ENCODE results near the gene ZBTB20.
"Not testable (repeated sequence)": the region's sequence is repeated elsewhere in the genome, so short reads cannot be mapped to it uniquely, and the experiment has no call there.

The ZBTB20 gene

DNA sequence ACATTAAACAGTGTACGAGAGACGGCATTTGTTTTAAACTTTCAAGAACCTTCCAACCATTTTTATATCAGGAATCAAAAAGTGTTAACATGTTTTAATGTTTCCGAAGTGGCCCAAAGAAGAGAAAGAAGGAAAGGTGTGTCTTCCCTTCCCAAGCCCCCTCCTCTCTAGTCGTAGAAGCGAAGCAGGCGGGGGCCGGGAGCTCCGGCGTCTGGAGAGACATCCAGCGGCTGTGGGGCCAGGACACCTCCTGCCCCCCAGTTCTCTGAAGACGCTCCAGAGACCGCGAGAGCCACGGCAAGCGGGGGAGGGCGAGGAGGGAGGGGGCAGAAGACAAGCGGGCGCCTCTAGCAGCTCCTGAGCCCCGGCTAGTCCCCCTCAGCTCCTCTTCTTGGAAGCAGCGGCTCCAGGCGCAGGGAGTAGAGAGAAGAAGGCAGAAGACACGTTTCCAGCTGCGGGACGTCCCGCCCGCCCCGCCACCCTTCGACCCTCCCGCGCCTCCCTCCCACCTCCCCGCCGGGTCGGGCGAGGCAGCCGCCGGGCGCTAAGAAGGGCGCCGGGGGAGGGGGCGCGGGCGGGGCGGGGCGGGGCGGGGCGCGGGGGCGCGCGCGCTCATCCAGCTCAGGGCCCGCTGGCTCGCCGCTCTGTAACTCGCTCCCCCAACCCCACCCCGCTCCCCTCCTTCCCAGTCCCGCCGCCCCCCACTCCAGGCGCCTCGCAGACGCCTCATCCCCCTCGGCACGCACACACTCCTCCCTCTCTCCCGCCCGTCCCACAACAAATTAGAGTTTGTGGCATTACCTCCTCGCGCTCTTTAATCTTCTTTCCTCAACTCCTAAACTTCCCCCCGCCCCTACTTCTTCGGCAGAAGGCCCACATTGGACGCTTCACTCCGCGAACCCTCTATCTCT is at the start of gene ZBTB20:
TSS of gene ZBTB20 (minus strand) at position 871 of the 911 bp plus-strand sequence.
- peak; percentile 79 for DNase-seq

DNA sequence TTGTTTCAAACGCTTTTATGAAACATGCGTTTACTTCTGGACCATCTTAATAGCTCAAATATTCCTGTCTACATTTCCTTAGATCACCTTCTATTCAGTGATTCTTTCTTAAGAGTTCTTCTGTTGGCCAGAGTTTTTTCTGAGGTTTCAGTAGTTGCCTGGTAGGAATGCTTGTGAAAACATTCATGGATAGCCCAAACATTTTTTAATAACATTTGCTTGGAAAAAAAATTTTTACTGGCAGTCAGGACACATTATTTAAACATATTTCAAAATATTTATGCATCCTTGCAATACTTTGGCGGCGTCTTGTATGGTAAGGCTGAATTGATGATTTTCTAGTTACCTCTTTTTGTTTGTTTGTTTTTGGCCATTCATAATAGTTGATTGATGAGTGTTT is 47.4 kb upstream of the ZBTB20 start:
- DNase-seq: no peak

DNA sequence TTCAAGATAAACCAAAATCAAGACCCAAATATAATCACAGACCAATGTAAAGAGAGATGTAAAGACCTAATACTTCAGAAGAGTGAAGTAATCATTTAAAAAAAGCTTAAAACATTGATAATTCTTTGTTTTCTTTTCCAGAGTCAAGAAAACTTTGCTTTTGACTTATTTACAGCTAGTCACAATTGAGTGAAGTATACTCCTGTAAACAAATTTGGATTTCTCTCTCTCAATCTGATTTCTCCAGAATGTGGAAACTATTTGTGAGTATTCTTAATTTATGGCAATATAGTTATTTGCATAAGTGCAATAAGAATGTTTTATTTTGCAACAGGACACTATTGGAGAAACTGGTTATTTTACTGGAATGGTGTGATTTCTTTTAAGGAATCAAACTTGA is 43.7 kb upstream of the ZBTB20 start:
- DNase-seq: no peak

DNA sequence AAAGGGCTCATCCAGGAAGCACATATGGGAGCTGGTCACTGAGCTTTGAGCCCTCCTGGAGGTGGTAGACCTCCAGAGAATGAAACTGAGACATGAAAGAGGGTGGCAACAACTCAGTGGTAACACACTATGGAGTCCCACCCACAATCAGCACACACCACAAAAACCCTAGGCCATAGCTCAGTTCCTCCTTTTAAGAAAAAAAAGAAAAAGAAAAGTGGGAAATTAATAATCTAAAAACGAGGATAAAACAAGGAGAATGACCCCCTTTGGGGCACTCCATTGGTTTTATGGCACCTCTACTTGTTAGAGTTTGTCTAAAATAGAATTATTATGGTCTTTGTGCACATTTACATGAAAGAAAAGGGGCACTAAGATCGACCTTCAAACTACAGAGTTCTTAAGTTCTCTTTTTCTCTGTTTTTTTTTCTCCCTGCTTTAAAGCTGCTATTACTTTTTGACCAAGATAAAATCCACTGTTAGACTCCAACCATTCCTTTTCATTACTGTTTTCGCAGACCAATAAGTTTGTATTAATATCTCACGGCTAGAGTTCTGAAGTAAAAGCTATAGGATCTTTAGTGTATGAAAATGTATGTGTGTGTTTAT is 40.2 kb upstream of the ZBTB20 start:
- no peak for DNase-seq

DNA sequence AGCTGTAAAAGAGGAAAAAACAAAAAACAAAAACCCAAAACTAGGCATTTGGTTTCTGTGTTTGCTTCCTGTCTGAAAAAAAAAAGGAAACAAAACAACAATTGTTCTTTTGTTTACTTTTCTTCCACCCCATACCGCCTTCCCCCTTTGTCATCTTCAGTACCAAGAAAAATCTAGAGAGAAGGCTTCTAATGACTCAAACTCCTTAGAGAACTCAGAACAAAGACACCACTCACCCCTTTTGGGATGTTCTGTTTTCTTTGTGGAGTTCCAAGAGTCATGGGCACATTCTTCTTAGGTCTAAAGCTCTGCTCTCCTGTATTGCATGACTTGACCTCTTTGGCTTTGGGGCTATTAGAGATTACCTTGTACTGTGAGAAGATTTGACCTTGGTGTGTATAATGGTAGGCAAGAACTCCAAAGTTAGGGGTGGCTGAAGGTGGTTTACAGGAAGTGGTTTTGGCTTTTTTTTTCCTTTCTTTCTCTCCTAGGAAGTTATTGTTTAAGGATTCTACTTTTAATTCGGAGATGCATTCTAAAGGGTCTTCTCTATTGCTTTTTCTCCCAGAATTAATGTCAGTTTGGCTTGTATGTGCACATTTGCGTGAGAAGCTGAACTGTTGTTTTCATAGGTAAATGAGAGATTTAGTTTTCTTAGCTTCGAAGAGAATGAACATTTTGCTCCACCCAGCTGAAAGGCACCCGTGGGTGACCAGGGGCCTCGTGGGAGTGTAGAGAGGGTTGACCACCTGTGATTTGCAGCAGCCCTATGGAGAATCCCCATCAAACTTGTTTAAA is 39.5 kb upstream of the ZBTB20 start:
- DNase-seq: no peak

DNA sequence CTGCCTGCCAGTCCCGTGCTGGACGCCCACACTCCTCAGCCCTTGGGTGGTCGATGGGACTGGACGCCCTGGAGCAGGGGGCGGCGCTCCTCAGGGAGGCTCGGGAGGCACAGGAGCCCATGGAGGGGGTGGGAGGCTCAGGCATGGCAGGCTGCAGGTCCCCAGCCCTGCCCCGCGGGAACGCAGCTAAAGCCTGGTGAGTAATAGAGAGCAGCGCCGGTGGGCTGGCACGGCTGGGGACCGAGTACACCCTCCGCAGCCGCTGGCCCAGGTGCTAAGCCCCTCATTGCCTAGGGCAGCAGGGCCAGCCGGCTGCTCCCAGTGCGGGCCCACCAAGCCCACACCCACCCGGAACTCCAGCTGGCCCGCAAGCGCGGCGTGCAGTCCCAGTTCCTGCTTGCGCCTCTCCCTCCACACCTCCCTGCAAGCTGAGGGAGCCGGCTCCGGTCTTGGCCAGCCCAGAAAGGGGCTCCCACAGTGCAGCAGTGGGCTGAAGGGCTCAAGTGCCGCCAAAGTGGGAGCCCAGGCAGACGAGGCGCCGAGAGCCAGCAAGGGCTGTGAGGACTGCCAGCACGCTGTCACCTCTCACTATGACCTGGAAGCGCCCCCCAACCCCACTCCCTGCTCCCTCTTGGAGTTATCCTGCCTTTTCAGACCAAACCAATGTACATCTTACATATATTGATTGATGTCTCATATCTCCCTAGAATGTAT is 37.9 kb upstream of the ZBTB20 start:
- not testable (repeated sequence) for DNase-seq

DNA sequence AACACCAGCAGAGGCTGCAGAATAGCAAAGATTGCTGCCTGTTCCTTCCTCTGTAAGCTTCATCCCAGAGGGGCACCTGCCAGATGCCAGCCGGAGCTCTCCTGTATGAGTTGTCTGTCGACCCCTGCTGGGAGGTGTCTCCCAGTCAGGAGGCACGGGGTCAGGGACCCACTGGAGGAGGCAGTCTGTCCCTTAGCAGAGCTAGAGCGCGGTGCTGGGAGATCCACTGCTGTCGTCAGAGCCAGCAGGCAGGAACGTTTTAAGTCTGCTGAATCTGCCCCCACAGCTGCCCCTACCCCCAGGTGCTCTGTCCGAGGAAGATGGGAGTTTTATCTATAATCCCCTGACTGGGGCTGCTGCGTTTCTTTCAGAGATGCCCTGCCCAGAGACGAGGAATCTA is 31.8 kb upstream of the ZBTB20 start:
- not testable (repeated sequence) for DNase-seq

DNA sequence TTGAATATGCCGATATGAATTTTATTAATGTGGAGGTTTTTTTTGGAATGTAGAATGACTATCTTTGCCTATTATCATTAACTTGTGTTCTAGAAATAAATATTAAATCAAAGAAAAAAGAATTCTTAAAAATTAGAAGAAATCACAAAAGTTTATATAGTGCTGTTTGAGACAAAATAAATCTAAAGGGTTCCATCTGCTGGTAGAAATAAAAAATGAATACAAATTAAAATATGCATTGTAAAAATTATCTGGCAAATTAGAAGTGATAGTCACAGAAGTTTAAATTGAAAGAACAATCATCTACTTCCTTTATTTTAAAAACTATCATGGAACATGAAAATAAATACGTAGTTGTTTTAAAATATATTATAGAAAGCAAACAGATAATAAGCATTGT is 22.7 kb upstream of the ZBTB20 start:
- peak; percentile 24 for DNase-seq

DNA sequence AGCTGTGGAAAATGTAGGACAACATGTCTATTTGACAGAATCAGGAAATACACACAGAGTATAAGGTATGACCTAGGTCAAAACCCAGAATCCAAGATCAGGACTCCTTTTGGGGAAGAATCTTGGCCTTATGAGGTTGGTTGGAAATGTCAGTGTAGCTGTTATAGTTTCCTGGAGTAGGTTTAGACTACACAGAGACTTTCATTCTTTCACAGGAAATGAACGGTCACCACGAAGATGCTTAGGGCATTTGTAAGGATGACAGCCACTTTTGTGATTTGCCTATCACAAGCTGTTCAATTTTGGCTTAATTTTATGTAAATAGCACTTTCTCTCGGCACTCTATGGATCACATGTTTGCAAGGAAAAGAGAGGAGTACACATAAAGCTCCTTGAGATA is 18.6 kb upstream of the ZBTB20 start:
- DNase-seq: peak; percentile 38

DNA sequence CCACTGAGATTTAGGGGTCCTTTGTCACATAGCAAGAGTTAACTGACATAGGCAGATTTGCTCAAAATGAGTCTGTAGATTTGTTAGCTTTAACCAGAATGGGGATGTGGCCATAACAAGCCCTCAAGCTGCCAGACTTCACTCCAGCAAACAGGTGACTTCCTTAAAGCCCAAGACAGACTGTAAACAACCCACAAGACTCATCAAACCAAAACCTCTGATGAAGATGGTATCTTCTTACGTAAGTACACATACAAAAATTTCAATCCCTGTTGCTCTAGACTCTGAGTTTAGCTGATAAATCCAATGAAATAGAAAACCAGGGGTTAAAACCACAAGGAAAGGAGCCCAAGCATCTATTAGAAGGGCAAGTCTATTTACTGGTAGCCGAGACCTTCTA is 18.2 kb upstream of the ZBTB20 start:
- peak; percentile 61 for DNase-seq

DNA sequence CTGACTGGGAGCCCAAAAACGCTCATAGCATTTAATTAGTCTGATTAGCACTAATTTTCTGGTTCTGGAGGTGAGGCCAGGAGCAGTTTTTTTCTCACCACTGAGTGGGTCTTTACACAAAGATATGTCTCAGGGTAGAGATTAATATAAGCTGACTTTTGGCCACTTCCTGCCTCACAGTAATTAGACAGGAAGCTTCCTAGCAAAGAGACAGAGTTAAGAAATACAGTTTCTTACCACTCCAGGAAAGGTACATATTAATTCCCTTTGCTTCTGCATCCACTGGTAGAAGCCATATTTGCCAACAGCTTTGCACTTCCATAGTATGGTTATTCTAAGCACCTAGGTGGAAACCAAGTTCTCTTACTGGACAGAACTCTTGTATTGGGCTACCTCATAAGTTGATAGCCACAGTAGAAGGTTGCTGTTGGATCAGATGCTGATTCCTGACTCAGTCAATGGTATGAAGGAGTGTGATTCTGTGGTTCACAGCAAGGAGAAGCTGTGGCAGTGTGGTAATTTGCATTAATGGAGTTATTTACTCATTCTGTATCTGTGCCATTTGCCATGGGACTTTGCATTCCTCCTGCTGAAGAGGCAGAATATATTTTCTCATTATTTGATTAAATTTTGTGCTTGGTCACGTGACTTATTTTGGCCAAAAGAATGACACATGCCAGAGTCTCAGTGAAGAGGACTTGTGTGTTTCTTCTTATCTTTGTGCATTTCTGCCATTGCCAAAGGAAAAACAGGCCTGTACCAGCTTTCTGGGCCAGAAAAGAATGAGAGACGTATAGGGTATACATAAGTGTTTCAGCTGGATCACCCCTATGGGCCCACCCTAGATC is 17.5 kb upstream of the ZBTB20 start:
- peak; percentile 27 for DNase-seq

DNA sequence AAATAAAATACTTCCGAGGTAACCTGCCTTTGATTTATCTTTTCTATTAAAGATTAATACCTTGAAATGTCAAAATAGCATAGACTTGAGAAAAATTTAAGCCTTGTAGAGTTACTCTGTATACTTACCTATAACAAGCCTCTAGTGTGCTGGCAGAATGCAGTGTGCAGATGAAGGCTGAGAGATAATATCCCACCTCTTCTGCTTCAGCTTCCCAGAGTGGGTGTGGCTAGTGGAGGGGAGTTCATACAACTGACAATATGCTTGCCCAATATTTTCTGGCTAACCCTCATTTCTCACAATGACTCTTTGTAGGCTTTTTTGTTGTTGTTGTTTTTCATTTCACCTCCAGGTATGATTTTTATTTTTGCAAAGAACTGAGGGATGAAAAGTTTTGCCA is 15.7 kb upstream of the ZBTB20 start:
- no peak for DNase-seq

DNA sequence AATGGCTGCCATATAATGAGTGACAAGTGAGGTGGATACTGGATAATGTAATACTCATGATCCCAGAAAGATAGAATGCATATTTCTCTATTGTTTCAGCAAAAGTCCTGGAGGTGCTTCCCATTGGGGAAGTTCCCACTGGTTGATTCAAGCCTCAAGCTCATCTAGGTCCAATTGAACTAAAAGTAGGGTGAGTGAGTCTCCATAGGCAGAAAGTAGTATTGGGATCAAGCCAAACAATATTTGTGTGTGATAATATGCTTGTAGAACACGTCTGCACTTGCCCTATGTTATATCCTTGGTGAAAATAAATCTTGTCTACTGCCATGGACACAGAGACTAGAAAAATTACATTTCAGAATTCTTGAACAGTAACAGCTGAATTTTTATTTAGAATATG is 14.8 kb upstream of the ZBTB20 start:
- DNase-seq: no peak

DNA sequence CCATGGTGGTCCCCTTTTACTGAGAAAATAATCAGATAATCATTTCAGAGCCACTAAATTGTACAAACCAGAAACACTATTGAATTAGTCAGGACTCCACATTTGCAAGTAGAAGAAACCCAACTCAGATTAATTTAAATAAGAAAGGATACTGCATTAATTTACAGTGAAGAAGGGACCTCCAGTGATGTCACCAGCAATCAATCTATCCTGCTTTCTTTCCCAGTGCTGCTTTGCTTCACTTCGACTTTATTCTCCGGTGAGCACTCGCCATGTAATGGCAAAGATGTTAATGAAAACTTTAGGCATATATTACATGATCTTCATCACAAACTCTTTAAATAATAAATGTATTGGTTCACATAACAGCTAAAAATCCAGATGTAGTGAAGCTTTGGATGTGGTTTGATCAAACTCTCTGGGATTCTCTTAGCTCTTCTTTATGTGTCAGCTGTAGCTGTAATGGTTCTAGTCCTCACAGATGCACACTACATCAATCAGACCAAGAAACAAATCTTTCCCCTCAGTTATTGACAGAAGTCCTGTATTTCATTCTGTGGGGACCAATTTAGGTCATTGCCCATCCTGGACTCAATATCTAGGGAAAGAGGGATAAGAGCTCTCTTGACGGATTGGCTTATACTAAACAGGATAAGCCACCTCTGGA is 14.2 kb upstream of the ZBTB20 start:
- DNase-seq: no peak

DNA sequence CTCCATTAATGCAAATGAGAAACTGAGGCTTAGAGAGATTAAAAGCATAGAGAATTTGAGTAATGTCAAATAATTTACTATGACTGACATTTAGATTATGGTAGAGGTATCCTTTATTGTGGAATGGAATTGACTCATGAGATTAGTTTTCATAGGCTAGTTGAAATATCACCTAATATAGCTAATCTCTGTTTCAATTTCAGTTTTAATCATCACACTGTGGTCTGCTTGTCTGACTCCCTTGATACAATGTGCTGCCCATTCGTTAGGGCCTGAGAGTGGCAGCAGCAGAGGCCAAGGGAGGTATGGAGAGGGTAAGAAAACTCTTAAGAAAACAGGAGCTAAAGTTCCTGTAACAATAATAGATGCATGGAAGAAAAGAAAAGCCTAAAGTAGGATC is 13.2 kb upstream of the ZBTB20 start:
- DNase-seq: no peak

DNA sequence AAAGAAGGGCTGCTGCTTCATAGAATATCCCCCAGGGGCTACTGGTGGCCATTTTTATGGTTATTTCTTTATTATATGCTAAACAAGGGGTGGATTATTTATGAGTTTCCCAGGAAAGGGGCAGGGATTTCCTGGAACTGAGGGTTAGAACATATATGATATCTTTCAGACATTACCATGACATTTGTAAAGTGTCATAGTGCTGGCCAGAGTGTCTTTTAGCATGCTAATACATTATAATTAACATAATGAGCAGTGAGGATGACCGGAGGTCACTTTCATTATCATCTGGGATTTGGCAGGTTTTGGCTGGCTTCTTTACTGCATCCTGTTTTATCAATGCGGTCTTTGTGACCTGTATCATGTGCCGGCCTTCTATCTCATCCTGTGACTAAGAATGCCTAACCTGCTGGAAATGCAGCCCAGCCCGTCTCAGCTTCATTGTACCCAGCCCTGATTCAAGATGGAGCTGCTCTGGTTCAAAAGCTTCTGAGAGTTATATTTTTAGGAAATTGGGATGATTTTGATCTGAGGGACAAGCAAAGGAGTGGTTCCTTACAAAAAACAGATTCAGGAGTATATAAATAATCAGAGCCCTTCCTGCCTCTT is 9.1 kb upstream of the ZBTB20 start:
- DNase-seq: no peak

DNA sequence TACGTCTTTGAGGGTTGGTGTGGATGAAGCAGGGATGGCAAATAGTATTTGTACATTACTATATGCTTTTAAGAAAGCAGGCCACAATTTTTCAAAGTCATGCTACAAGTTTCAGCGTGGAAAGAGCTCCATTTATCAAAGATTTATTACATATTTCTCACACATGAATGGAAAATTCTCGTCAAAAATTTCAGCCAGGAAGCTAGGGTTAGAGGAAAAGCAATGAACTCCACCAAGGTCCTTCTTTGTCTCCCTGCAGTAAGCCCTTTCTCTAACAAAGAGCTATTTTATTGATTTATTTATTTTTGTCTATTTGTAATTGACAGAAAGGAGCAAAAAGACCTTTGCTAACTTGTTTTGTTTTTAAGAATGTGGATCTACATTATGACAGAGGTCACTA is 7.5 kb upstream of the ZBTB20 start:
- no peak for DNase-seq

DNA sequence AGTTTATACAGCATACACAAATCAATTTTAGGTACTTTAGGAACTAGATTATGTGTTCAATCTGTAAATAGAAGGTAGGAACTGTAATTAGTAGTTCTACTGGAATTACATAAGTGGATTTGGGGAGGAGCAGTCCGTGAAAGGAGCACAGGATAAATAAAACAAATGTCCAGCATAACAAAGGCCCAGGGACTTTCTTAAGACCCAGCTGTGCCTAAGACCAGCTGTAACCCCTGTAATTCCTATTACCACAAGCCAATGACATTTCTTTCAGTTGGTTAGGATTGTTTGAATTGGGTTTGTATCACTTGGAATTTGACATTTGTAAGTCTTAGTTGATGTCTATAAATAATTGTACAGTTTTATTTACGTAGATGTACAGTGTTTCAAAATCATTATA is 4.8 kb upstream of the ZBTB20 start:
- DNase-seq: no peak

DNA sequence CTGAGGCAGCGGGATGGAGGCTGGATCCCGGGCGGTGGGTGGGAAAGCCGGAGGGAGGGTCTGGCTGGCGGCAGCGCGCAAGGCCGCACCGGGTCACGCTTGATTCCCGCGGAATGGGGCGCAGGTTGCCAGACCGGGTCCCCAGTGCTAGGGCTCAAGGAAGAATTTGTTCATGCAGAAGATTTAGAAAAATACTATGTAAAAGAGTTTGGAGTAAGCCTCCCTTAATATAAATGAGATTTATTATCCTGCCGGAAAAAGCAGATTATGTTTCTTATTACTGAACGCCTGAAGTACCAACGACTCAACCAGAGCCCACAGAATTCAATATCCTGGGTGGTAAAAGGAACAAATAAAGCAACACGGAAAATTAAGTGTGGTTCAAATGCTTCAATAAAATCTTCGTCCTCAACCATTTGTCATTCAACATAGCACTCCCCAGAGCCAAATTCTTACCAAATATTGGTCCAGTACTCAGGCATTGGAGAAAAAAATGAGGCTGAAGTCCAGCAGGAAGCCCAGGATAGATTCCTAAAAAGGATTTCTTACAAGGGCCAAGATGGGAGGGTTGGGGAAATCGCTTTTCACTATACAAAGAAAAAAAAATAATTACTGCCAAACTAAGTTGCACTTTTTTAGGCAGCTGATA is 1.2 kb upstream of the ZBTB20 start:
- DNase-seq: no peak

Measured in CD4-positive, alpha-beta T cell treated with Interleukin-17A for 1 hour (primary cell).